ENCODE measurements around the gene TNS3. TPM values are rescaled to one million over a fixed set of nuclear protein-coding genes. Genes with fewer than 3 reads are reported as not detected.
A peak's percentile ranks its signal among the peaks of the same experiment; 100 is the strongest.

Gene TNS3
- total RNA-seq, 1 donor from 2014 or later = 92.9 TPM

GRCh38 chr7:47254081-47254977 lies 327.6 kb downstream of the TNS3 start:
- Histone ChIP-seq H3K27ac (ENCODE audit: low read depth, low read length) (peak overlapping the region; percentile 24), H3K36me3 (ENCODE audit: insufficient read depth, low read length) (no peaks in the 10 kb centered on the region), H3K4me2 (ENCODE audit: low read length) (peak overlapping the region; percentile 97), H3K9me3 (ENCODE audit: insufficient read depth, low read depth, low read length) (no peaks in the 10 kb centered on the region), H3K9ac (ENCODE audit: low read length) (peak overlapping the region; percentile 76), H3K79me2 (ENCODE audit: insufficient read depth, low read length) (no peaks in the 10 kb centered on the region), H3K4me3 (ENCODE audit: insufficient read depth, low read depth, low read length) (peak overlapping the region; percentile 57), H3K4me1 (ENCODE audit: insufficient read depth, low read length) (peaks cover 9% of the 10 kb centered on the region), H4K20me1 (ENCODE audit: insufficient read depth, low read length) (no peaks in the 10 kb centered on the region), H2AFZ (ENCODE audit: low read depth, low read length) (peak overlapping the region; percentile 92), H3K27me3 (ENCODE audit: insufficient read depth, low read length) (no peaks in the 10 kb centered on the region)
- TF ChIP-seq, protein P1, sequence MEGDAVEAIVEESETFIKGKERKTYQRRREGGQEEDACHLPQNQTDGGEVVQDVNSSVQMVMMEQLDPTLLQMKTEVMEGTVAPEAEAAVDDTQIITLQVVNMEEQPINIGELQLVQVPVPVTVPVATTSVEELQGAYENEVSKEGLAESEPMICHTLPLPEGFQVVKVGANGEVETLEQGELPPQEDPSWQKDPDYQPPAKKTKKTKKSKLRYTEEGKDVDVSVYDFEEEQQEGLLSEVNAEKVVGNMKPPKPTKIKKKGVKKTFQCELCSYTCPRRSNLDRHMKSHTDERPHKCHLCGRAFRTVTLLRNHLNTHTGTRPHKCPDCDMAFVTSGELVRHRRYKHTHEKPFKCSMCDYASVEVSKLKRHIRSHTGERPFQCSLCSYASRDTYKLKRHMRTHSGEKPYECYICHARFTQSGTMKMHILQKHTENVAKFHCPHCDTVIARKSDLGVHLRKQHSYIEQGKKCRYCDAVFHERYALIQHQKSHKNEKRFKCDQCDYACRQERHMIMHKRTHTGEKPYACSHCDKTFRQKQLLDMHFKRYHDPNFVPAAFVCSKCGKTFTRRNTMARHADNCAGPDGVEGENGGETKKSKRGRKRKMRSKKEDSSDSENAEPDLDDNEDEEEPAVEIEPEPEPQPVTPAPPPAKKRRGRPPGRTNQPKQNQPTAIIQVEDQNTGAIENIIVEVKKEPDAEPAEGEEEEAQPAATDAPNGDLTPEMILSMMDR (IDR thresholded peaks at IDR 0.05; ENCODE audit: insufficient read depth, low read depth, low read length) = peak; percentile 35
- no peak for TF ChIP-seq EZH2 (IDR thresholded peaks at IDR 0.05; ENCODE audit: insufficient read depth, low read length)
- peaks cover 18% of the 10 kb centered on the region for H3K27me3 Mint-ChIP-seq (ENCODE audit: low read depth, unreplicated experiment)
- no peak for FAIRE-seq
- peaks cover 6% of the 10 kb centered on the region for H3K9me3 Mint-ChIP-seq (ENCODE audit: unreplicated experiment)
- H3K27ac Mint-ChIP-seq (ENCODE audit: unreplicated experiment) = peak overlapping the region; percentile 89
- no peak for DNase-seq (ENCODE audit: low read depth)
- H3K4me3 Mint-ChIP-seq (ENCODE audit: unreplicated experiment) = peak overlapping the region; percentile 81
- peaks cover 23% of the 10 kb centered on the region for H3K4me1 Mint-ChIP-seq (ENCODE audit: low read depth, unreplicated experiment)
- peaks cover 2% of the 10 kb centered on the region for H3K36me3 Mint-ChIP-seq (ENCODE audit: low read depth, unreplicated experiment)

DNA sequence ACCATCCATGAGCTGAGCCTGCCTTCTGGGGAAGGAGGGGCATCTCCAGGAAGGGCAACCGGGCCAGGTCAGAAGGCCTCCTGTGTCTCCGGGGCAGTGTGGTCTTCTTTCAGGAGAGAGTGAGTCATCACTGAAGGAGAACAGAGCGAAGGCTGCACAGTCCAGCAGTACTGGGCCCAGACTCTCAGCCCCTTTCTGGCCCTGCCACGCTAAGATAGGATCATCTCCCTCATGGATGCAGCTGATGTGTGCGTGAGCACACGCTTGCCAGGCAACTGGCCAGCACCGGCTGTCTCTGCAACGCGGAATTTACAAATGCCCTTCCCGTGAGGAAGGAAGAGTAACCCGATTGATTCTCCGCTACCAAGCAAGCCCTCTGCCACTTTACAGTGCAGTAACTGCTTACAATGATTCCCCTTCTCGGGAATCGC lies 328.2 kb downstream of the TNS3 start:
- H3K9me3 Mint-ChIP-seq (ENCODE audit: unreplicated experiment) = peaks cover 6% of the 10 kb centered on the region
- H3K4me1 ChIP-seq (ENCODE audit: insufficient read depth, low read length) = peaks cover 9% of the 10 kb centered on the region
- peak overlapping the region; percentile 97 for H3K4me2 ChIP-seq (ENCODE audit: low read length)
- peaks cover 13% of the 10 kb centered on the region for H3K27me3 Mint-ChIP-seq (ENCODE audit: low read depth, unreplicated experiment)
- H3K27ac Mint-ChIP-seq (ENCODE audit: unreplicated experiment) = peak overlapping the region; percentile 89
- no peaks in the 10 kb centered on the region for H3K27me3 ChIP-seq (ENCODE audit: insufficient read depth, low read length)
- H3K36me3 Mint-ChIP-seq (ENCODE audit: low read depth, unreplicated experiment) = peaks cover 2% of the 10 kb centered on the region
- no peak for TF ChIP-seq EZH2 (IDR thresholded peaks at IDR 0.05; ENCODE audit: insufficient read depth, low read length)
- TF ChIP-seq, protein P1 (IDR thresholded peaks at IDR 0.05; ENCODE audit: insufficient read depth, low read depth, low read length) = no peak
- no peaks in the 10 kb centered on the region for H3K79me2 ChIP-seq (ENCODE audit: insufficient read depth, low read length)
- H3K4me3 Mint-ChIP-seq (ENCODE audit: unreplicated experiment) = peak overlapping the region; percentile 81
- peak overlapping the region; percentile 57 for H3K4me3 ChIP-seq (ENCODE audit: insufficient read depth, low read depth, low read length)
- peak overlapping the region; percentile 24 for H3K27ac ChIP-seq (ENCODE audit: low read depth, low read length)
- no peaks in the 10 kb centered on the region for H3K36me3 ChIP-seq (ENCODE audit: insufficient read depth, low read length)
- H3K4me1 Mint-ChIP-seq (ENCODE audit: low read depth, unreplicated experiment) = peaks cover 23% of the 10 kb centered on the region
- peak overlapping the region; percentile 92 for H2AFZ ChIP-seq (ENCODE audit: low read depth, low read length)
- no peaks in the 10 kb centered on the region for H3K9me3 ChIP-seq (ENCODE audit: insufficient read depth, low read depth, low read length)
- H4K20me1 ChIP-seq (ENCODE audit: insufficient read depth, low read length) = no peaks in the 10 kb centered on the region
- H3K9ac ChIP-seq (ENCODE audit: low read length) = peak overlapping the region; percentile 76
- DNase-seq (ENCODE audit: low read depth) (peak; percentile 62), FAIRE-seq (no peak)

GRCh38 chr7:47252675-47253074 lies 329.2 kb downstream of the TNS3 start:
- no peak overlapping the region for H3K9ac ChIP-seq (ENCODE audit: low read length)
- Mint-ChIP-seq H3K27ac (ENCODE audit: unreplicated experiment) (no peak overlapping the region), H3K27me3 (ENCODE audit: low read depth, unreplicated experiment) (peaks cover 14% of the 10 kb centered on the region), H3K36me3 (ENCODE audit: low read depth, unreplicated experiment) (peaks cover 2% of the 10 kb centered on the region), H3K4me3 (ENCODE audit: unreplicated experiment) (no peak overlapping the region), H3K9me3 (ENCODE audit: unreplicated experiment) (peaks cover 6% of the 10 kb centered on the region), H3K4me1 (ENCODE audit: low read depth, unreplicated experiment) (peaks cover 22% of the 10 kb centered on the region)
- no peak overlapping the region for H3K27ac ChIP-seq (ENCODE audit: low read depth, low read length)
- peaks cover 9% of the 10 kb centered on the region for H3K4me1 ChIP-seq (ENCODE audit: insufficient read depth, low read length)
- no peaks in the 10 kb centered on the region for H4K20me1 ChIP-seq (ENCODE audit: insufficient read depth, low read length)
- no peak overlapping the region for H2AFZ ChIP-seq (ENCODE audit: low read depth, low read length)
- no peaks in the 10 kb centered on the region for H3K27me3 ChIP-seq (ENCODE audit: insufficient read depth, low read length)
- H3K4me2 ChIP-seq (ENCODE audit: low read length) = no peak overlapping the region
- no peaks in the 10 kb centered on the region for H3K36me3 ChIP-seq (ENCODE audit: insufficient read depth, low read length)
- no peaks in the 10 kb centered on the region for H3K79me2 ChIP-seq (ENCODE audit: insufficient read depth, low read length)
- FAIRE-seq = no peak
- TF ChIP-seq EZH2 (IDR thresholded peaks at IDR 0.05; ENCODE audit: insufficient read depth, low read length) = no peak
- TF ChIP-seq, protein P1 (IDR thresholded peaks at IDR 0.05; ENCODE audit: insufficient read depth, low read depth, low read length) = no peak
- H3K4me3 ChIP-seq (ENCODE audit: insufficient read depth, low read depth, low read length) = no peak overlapping the region
- no peaks in the 10 kb centered on the region for H3K9me3 ChIP-seq (ENCODE audit: insufficient read depth, low read depth, low read length)
- DNase-seq (ENCODE audit: low read depth) = no peak
